HG02623 (cell line): Measurements from ENCODE around the gene SH3GL3.
A peak's percentile ranks its signal among the peaks of the same experiment; 100 is the strongest.

Source experiments
- ATAC-seq: cut with Tn5 transposase; IDR thresholded peaks from one replicate; pipeline ENCODE4 v1.9.1; 2021; ENCODE audit warnings: moderate library complexity; ENCODE audit not compliant: unreplicated experiment

The SH3GL3 gene

DNA sequence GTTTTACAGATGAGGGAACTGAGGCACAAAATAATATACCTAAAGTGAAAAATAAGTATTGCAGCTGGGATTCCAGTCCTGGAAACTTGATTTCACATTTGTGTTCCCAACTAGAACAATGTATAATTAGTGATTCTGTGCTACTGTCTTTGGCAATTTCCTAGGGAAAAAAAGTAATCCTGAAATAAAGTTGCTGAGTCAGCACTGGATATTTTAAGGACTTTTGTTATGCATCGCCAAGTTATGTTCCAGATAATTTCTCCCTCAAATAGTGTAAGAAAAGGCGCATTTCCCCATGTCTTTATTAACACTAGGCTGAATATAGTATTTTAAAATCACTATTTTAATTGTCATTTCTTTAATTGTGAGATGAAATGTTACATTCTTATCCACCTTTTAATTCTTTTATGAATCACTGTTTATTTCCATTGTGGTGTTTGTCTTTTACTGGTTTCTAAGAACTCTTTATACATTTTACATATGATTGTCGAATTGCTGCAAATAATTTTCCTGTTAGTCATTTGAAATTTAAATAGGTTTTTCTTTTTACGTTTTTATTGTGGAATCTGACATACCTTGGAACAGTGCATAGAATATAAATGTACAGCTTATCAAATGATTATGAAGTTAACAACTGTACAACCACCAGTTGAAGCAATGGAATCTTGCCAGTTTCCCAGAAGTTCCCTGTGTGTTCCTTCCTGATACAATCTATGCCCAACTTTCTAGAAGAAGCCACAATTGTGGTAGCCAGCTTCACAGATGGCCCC lies 56.6 kb downstream of the SH3GL3 start:
- no peak for ATAC-seq

DNA sequence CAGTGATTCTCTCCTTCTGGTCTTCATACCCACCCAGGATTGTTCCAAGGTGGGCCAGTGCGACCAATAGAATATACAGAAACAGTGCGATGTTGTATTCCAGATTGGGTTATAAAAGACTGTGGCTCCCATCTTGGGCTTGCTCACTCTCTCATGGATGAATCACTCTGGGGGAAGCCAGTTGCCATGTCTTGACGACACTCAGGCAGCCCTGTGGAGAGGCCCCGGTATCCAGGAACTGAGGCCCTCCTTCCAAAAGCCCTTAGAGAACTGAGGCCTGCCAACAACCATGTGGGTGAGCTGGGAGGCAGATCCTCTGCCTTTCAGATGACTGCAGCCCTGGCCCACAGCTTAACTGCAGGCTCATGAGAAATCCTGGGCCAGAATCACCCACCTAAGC lies 57.2 kb downstream of the SH3GL3 start:
- ATAC-seq, result no peak

DNA sequence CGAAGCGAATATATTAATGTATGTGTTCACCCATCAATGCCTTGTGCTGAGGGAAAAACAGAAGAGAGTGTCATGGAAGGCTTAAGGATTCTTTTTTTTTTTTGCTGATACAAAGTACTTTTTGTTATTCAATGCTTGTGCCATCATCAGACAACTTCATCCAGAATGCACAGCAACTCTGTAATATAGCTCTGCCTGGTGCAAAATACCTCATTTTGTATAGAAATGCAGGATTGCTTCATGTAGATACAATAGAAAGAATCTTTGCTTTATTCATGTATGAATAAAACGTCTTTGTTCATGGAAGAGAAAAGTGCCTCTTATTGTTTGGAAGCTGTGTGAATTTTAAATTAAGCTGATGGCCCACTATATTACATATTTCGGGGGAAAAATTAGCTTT lies 62.9 kb downstream of the SH3GL3 start:
- ATAC-seq, result no peak

DNA sequence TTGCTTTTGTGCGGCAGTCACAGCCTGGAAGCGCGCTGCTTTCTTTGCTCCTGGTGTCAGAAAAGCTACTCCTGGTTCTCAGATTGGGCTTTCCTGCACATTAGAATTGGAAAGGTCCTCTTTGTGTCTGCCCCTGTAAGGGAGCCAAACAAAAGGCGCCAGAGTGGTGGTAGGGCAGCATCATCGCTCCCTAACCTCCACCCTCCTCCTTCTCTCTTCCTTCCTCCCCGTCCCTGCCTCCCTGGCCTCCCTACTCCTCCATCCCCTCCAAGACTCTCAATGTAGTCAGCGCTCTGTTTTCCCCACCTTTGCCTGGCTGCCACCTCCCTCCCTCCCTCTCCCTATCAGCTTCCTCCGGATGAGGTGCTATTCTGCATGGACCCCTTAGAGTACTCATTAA lies 65.3 kb downstream of the SH3GL3 start:
- no peak for ATAC-seq

DNA sequence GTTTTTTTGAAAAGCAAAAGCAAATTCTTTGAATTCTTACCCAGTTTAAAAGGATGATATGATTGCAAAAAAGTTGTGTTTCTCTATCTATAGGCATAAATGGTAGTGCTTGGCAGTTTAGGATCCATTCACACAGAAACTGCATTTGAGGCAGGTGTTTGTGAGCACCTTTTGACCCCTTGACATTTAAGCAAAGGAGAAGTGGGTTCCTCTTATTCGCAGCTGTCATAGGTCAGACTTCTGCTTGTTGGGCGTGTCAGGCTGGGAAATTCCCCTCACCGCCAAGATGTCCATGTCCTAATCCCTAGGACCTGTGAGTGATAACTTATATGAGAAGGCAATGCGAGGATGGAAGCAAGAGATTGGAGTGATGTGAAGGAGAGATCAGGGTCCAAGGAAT lies 67.4 kb downstream of the SH3GL3 start:
- ATAC-seq, result no peak

DNA sequence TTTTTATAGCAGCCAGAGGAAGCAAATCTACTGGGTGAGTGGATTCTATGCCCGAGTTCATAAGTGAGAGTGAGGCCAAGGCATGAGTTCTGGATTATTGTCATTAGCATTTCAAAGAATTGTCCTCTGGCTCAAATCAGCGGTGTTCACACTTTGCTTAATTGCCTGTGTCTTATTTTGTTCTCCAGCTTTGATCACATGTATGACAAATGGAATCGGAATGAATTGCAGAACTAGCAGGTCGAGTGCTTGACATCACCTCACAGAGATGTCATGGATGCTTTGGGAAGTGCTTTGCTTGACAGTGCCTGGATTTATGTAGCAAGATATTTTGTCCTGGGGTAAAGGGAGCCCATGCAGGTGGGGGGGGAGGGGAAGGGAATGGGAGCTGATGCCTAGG lies 68.0 kb downstream of the SH3GL3 start:
- no peak for ATAC-seq

DNA sequence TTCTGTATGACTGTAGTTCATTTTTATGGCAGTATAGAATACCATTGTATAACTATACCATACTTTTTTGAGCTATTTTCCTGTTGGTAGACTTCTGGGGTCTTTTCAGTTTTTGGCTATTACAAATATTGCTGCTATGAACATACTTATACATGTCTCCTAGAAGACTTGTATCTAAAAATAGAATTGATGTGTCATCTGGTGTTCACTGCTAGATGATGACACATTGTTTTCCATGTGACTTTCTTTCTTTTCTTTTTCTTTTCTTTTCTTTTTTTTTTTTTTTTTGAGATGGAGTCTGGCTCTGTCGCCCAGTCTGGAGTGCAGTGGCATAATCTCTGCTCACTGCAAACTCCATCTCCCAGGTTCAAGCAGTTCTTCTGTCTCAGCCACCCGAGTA lies 69.8 kb downstream of the SH3GL3 start:
- ATAC-seq, result no peak

DNA sequence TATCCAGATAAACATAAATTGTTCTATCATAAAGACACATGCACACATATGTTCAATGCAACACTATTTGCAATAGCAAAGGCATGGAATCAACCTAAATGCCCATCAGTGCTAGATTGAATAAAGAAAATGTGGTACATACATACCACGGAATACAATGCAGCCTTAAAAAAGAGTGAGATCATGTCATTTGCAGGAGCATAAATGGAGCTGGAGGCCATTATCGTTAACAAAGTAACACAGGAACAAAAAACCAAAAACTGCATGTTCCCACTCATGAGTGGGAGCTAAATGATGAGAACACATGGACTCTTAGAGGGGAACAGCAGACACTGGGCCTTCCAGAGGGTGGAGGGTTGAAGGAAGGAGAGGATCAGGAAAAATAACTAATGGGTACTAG lies 79.2 kb downstream of the SH3GL3 start:
- no peak for ATAC-seq

DNA sequence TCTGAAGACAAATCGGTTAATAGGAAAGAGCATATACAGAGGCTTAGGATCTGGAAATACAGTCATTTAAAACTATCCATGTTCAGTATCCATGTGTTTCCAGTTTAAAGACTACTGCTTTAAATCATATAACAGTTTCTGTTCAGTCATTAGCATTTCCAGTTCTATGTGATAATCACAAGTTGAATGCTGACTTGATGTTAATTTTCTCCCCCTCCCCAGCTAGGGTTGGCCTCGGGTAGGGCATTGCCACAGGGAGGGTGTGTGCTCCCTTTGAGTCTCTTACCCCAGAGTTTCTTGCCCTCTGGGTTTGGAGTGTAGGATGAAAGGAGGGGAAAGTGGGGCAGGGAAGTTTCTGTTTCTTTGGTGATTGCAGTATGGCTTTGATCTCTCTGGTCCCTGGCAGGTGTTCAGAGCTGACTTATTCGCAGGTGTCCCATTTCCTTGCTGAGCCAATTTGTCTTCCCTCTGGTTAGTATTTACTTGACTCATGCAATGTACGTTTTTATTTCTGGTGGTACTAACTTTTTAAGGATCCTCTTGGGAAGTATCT lies 86.3 kb downstream of the SH3GL3 start:
- no peak for ATAC-seq

DNA sequence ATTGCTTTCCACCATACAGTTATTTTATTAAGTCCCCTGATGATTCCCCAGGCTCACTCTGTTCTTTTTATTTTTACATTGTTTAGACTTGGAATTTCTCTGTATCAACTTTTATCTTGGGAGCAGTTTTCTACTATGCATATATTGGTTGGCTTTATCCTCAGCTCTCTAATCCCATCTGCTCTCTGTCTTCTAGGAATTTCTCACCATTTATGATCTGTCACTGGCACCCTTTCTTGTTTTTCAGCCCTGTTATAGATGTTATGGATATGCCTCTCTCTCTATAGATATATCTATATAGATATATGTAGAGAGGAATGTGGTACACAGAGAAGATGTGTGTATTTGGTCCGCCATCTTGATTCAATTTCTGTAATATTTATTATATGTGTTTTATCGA lies 90.5 kb downstream of the SH3GL3 start:
- no peak for ATAC-seq

DNA sequence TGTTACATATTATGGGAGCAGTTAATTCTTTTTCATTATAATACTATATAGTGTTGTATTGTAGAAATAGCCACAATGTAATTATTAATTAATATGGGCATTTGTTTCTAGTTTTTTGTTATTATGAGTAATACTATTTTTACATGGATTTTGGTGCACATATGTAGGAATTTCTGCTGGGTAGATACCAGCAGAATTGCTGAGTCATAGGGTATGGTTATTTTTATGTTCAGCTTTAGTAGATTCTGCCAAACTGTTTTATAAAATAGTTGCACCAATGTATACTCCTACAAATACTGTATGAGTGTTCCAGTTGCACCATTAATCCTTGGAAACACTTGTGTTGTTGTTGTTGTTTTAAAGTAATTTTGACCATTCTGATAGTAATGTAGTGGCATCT lies 91.5 kb downstream of the SH3GL3 start:
- ATAC-seq, result no peak

DNA sequence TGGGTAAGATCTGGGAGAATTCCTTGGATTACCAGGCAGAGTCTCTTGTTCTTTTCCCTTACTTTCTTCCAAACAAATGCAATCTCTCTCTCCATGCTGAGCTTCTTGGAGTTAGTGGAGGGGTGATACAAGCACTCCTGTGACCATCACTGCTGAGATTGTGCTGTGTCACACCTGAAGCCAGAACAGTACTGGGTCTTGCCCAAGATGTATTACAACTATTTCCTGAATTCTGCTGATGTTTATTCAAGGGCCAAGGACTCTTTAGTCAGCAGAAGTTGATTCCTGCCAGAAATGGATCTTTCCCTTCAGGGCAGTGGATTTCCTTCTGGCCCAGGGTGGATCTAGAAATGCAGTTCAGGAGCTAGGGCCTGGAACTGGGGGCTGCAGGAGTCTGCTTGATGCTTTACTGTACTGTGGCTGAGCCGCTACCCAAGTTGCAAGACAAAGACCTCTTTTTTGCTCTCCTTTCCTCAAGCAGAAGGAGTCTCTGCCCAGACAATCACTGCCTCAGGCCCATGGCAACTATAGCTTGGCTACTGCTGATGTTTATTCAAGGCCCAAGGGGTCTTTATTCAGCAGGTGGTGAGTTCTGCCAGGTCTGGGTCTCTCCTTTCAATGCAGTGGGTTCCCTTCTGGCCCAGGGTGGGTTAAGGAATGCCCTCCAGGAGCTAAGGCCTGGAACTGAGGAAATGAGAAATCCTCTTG lies 98.8 kb downstream of the SH3GL3 start:
- no peak for ATAC-seq

DNA sequence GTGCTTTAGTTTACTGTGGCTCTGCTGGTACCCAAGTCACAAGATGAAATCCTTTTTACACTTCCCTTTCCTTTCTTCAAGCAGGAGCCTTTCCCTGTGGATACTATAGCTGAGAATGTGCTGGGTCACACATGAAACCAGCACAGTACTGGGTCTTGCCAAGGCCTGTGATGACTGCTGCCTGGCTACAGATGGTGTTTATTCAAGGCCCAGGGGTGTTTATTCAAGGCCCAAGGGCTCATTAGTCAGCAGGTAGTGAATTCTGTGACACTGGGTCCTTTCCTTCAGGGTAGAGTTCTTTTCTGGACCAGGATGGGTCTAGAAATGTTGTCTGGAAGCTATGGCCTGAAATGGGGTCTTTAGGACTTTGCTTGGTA lies 99.4 kb downstream of the SH3GL3 start:
- no peak for ATAC-seq

DNA sequence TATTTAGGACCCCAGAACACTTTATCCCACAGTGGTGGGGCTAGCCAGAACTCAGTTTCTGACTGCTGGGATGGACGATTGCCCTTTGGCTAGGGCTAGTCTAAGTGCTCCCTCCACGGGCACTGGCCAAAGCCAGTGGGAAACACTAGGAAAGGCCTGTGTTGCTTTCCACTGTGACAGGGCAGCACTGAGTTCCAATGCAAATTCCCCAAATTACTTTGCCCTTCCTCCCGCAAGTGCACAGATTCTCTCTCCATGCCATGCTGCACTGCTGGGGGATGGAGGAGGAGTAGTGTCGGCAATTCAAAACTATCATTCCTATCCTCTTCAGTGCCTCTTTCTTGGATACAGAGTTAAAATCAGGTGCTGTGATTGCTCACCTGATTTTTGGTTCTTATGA lies 100.0 kb downstream of the SH3GL3 start:
- no peak for ATAC-seq

DNA sequence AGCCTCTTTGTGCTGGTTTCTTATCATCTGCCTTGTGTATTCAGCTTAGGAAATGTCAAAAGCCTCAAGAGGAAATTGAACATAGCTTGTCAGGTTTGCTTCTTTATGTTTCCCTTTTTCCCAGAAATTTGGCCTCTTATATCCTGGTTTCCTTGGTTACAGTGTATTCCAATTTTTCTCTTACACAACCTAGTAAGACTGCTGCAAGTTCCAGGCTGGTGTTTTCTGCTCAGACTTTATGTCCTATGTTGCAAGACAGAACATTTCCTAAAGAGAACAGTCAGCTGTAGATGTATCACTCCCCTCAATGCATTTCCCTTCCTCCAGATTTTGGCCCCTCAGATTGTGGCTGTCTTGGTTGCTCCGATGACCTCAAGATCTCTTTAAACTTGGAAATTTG lies 102.5 kb downstream of the SH3GL3 start:
- ATAC-seq, result no peak

DNA sequence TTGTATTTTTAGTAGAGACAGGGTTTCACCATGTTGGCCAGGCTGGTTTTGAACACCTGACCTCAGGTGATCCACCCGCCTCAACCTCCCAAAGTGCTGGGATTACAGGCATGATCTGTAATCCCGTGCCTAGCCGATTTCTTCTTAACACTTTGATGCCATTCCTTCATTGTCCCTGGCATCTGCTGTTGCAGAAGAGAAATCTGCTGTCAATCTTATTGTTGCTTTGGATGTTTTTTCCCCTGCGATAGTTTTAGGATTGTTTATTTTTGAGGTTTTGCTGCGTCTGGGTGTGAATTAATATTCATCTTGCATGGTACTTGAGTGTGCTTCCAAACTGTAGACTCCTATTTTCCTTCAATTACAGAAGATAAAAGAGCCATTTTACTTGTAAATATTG lies 107.4 kb downstream of the SH3GL3 start:
- no peak for ATAC-seq

DNA sequence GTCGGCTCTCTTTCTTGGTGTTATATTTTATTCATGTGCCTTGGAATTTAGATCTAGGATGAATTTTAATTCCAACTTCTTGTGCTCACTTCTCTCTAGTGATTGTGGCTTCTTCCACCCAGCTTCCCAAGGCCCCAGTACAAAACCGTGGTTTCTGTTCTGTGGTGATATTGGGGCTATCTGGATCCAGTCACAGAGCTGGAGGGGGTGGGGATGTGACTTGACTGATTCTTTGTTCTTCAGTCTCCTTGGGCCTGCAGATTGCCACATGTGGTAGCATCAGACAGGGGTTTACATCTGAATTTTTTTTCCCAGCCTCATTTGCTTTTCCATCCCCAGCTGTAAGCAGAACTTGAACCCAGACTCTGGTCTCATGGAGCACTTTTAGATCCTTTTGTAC lies 108.2 kb downstream of the SH3GL3 start:
- no peak for ATAC-seq

DNA sequence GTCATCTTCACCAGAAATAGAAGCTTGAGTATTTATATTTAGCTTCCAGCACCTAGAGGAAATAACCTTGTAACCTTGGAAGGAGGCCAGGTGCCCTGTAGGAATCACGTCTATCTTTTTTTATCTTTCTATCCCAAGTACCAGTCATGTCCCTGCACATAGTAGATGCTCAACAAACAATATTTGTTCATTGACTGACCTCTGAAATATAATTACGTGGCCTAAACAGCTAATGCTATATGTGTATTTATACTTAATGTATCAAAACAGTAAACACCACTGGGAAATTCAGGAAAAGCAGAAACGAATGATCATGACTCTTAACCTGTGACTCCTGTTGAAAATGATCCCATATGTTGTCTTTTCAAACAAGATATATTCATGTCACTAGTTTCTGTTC lies 108.9 kb downstream of the SH3GL3 start:
- ATAC-seq, result no peak

DNA sequence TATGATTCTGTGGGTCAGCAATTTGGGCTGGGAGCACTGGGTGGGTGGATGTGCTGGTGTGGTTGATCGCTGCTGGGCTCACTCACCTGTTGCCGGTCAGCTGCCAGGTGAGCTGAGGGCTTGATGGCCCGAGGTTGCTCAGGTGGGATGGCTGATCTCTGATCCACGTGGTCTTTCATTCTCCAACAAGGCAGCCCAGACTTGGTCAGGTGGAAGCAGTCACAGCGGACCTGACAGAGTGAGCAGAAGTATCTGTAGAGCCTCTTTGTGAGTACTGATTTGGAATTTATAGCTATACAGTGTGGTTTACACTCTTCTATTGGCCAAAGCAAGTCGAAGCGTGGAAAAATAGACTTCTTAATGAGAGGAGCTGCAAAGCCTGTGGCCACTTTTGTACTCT lies 109.6 kb downstream of the SH3GL3 start:
- ATAC-seq, result no peak

DNA sequence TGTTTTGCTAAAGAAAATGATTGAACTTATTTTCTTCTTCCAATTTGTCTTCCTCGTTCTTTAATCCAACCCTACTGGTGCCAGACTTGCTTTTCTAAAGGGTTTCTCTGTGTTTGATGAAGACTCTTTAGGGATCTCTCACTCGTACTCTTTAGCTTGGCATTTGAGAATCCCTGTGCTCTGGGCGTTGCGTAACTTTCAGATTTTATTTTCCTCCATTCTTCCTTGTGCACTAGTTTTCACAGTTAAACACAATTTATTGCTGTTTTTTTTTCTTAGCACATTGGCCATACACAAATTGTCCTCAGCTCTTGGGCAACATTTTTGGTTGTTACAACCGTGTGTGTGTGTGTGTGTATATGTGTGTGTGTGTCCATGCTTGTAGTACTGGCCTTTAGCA lies 111.0 kb downstream of the SH3GL3 start:
- no peak for ATAC-seq

DNA sequence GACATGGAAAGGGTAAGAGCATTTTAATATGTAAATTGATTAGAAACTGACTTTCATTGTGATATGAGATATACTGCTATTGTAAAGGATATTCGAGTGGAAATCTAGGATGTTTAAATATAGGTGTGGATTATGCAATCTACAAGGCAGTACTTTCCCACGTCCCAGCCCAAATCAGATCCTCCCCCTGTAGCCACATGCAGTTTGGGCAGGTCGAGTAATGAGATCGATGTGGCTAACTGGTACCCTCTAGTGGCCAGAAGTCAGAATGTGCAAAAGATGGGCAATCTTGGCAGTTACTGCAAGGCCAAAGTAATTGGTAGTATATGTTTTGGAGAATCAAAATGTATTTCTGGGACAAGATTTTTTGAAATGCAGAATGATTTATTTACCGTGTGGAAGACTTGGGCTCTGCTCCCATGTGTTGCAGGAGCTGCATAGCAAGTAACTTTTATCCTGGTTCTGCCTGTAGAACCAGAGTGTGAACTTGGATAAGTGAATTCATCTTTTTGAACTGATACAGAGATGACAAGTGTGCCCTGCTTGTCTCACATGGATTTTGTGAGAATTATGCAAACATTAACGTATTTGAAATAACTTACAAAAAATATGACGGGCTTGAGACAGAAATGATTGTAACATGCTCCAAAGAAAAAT lies 112.3 kb downstream of the SH3GL3 start:
- peak; percentile 79 for ATAC-seq

DNA sequence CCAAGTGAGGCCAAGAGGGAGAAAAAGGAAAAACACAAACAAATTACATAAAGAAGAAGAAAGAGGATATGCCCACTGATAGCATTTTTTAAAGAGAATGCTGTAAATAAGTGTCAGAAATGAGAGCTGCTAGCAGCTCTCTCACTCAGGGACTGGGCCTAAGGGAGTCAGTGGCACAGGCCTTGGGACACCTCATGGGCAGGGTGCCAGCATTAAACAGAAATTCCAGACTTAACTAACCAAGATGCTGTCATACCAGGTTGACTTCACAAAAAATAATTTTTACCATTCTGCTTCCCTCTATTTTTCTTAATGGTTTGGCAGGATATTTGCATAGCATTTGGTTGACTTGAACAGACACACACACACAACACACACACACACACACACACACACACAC lies 114.5 kb downstream of the SH3GL3 start:
- ATAC-seq, result no peak
